PC-9 (cell line): ENCODE data around the gene YPEL5. TPM values are rescaled to one million over a fixed set of nuclear protein-coding genes. Genes with fewer than 3 reads are reported as not detected.

ENCODE experiments used
- BruUV-seq: library from RNA; stranded (reverse); fragments of 400-500 nt; replicated peaks from 2 replicates; lab custom pipeline; 2021; lab: Mats Ljungman, UMichigan
- CTCF ChIA-PET: fragments of 300-600 bp; sonication (Branson Sonifier 250); formaldehyde crosslinking; loops from one replicate; lab custom pipeline; 2022; ENCODE audit warnings: antibody characterized with exemption; lab: Charles Lee
- POLR2A ChIA-PET: fragments of 300-600 bp; sonication (Branson Sonifier 250); formaldehyde crosslinking; loops from one replicate; lab custom pipeline; 2022; ENCODE audit warnings: antibody characterized with exemption; ENCODE audit not compliant: unreplicated experiment; lab: Charles Lee
- DNase-seq, 2 experiments: peaks; one replicate each; pipeline versions ENCODE4 v3.0.0 to v3.0.0-alpha.2; 2015 to 2022; ENCODE audit warnings: mixed read lengths in 1 of 2
- H2AFZ ChIP-seq: fragments of 200-600 bp; sonication (generic); 2 replicates; pipeline ENCODE4 v1.8.1; 2017; ENCODE audit warnings: antibody characterized with exemption
- H3F3A ChIP-seq: fragments of 200-600 bp; sonication (generic); 2 replicates; pipeline ENCODE4 v1.8.1; 2017; ENCODE audit warnings: antibody characterized with exemption, mild to moderate bottlenecking, low read depth; ENCODE audit not compliant: insufficient read depth
- H3K27ac ChIP-seq: fragments of 200-600 bp; sonication (generic); 2 replicates; pipeline ENCODE4 v1.6.1; 2016; ENCODE audit warnings: mixed run types
- H3K27me3 ChIP-seq: fragments of 200-600 bp; sonication (generic); 2 replicates; pipeline ENCODE4 v1.6.1; 2016; ENCODE audit warnings: low read depth, mixed run types; ENCODE audit not compliant: insufficient read depth
- H3K36me3 ChIP-seq: fragments of 200-600 bp; sonication (generic); 2 replicates; pipeline ENCODE4 v1.6.1; 2016; ENCODE audit warnings: low read depth, mixed run types
- H3K4me1 ChIP-seq: fragments of 200-600 bp; sonication (generic); replicated peaks from 2 replicates; pipeline ENCODE4 v1.6.1; 2016; ENCODE audit warnings: mixed run types; ENCODE audit not compliant: insufficient read depth
- H3K4me2 ChIP-seq: fragments of 200-600 bp; sonication (generic); 2 replicates; pipeline ENCODE4 v1.6.1; 2017; ENCODE audit warnings: mixed run types
- H3K4me3 ChIP-seq: fragments of 200-600 bp; sonication (generic); 2 replicates; pipeline ENCODE4 v1.6.1; 2016; ENCODE audit warnings: mixed run types
- H3K79me2 ChIP-seq: fragments of 200-600 bp; sonication (generic); 2 replicates; pipeline ENCODE4 v1.6.1; 2017; ENCODE audit warnings: low read depth, mixed run types
- H3K9me2 ChIP-seq: fragments of 200-600 bp; sonication (generic); 2 replicates; pipeline ENCODE4 v1.8.1; 2017; ENCODE audit warnings: mild to moderate bottlenecking; ENCODE audit not compliant: insufficient read depth
- H3K9me3 ChIP-seq: fragments of 200-600 bp; sonication (generic); 2 replicates; pipeline ENCODE4 v1.8.1; 2016; ENCODE audit warnings: low read depth; ENCODE audit not compliant: insufficient read depth
- H4K20me1 ChIP-seq: fragments of 200-600 bp; sonication (generic); 2 replicates; pipeline ENCODE4 v1.8.1; 2017; ENCODE audit not compliant: insufficient read depth
- EZH2 ChIP-seq: fragments of 200-600 bp; sonication (generic); IDR thresholded peaks from 2 replicates; pipeline ENCODE4 v1.8.0; 2017; ENCODE audit warnings: antibody characterized with exemption, low read depth
- intact Hi-C: fragments of 100-400 bp; cut with micrococcal nuclease; formaldehyde crosslinking; loops from one replicate; pipeline ENCODE4 v1.10.0; 2022; ENCODE audit not compliant: unreplicated experiment
- total RNA-seq: library from RNA; stranded (reverse); gene quantifications from 2 replicates; pipeline ENCODE4 v1.2.3, GENCODE V29; 2021
- TF ChIP-seq, protein P1 (sequence below): fragments of 200-600 bp; sonication (generic); conservative IDR thresholded peaks from 2 replicates; pipeline ENCODE4 v1.6.1; 2017; ENCODE audit warnings: mixed run types, antibody characterized with exemption, mild to moderate bottlenecking, moderate library complexity

Gene YPEL5
- total RNA-seq, 1 experiment from 2014 or later, result 56.9 TPM

DNA sequence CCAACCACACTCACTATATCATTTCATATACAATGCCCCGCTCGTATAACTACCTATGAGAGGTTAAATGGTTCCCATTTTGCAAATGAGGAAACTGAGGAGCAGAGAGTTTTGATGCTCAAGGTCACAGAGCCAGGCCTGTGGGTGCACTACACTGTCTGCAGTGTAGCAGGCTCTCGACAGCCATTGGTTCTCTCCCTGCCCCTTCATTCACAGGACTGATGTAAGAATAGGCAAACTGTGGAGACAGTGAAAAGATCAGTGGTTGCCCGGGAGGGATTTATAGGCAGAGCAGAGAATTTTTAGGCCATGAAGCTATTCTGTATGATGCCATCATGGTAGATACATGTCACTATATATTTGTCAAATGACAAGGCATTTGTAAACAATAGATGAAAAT is 45.5 kb downstream of the YPEL5 start:
- Histone ChIP-seq H3K27ac (no peak overlapping the region), H4K20me1 (no peaks in the 10 kb centered on the region), H3K4me3 (no peak overlapping the region), H2AFZ (no peak overlapping the region), H3K27me3 (peaks cover 23% of the 10 kb centered on the region; the same call in 1 of the 2 replicates), H3K4me1 (no peaks in the 10 kb centered on the region), H3K4me2 (no peak overlapping the region), H3K9me3 (no peaks in the 10 kb centered on the region), H3K79me2 (no peaks in the 10 kb centered on the region), H3F3A (no peaks in the 10 kb centered on the region), H3K36me3 (no peaks in the 10 kb centered on the region), H3K9me2 (no peaks in the 10 kb centered on the region)
- intact Hi-C loops, result no loop called here
- CTCF ChIA-PET, result no interaction called here
- no peak for DNase-seq
- TF ChIP-seq, protein P1, sequence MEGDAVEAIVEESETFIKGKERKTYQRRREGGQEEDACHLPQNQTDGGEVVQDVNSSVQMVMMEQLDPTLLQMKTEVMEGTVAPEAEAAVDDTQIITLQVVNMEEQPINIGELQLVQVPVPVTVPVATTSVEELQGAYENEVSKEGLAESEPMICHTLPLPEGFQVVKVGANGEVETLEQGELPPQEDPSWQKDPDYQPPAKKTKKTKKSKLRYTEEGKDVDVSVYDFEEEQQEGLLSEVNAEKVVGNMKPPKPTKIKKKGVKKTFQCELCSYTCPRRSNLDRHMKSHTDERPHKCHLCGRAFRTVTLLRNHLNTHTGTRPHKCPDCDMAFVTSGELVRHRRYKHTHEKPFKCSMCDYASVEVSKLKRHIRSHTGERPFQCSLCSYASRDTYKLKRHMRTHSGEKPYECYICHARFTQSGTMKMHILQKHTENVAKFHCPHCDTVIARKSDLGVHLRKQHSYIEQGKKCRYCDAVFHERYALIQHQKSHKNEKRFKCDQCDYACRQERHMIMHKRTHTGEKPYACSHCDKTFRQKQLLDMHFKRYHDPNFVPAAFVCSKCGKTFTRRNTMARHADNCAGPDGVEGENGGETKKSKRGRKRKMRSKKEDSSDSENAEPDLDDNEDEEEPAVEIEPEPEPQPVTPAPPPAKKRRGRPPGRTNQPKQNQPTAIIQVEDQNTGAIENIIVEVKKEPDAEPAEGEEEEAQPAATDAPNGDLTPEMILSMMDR, result no peak
- TF ChIP-seq EZH2, result no peak
- BruUV-seq, result no TSS peak
- POLR2A ChIA-PET, result no interaction called here

- no peak overlapping the region for H3K27ac ChIP-seq
- no peaks in the 10 kb centered on the region for H3K9me3 ChIP-seq
- H3K4me3 ChIP-seq, result no peak overlapping the region
- intact Hi-C loops, result no loop called here
- TF ChIP-seq, protein P1, result no peak
- no peak for TF ChIP-seq EZH2
- no peaks in the 10 kb centered on the region for H4K20me1 ChIP-seq
- no peaks in the 10 kb centered on the region for H3K36me3 ChIP-seq
- no peak overlapping the region for H2AFZ ChIP-seq
- H3K9me2 ChIP-seq, result no peaks in the 10 kb centered on the region
- H3K4me1 ChIP-seq, result no peaks in the 10 kb centered on the region
- no peak overlapping the region for H3K4me2 ChIP-seq
- no peaks in the 10 kb centered on the region for H3K79me2 ChIP-seq
- BruUV-seq, result no TSS peak
- ChIA-PET CTCF (no interaction called here), POLR2A (no interaction called here)
- H3F3A ChIP-seq, result no peaks in the 10 kb centered on the region
- H3K27me3 ChIP-seq, result peaks cover 14% of the 10 kb centered on the region; the same call in 1 of the 2 replicates
- no peak for DNase-seq
These were observed 46.4 kb downstream of the YPEL5 start for GRCh38 chr2:30193104-30193681.

GRCh38 chr2:30194421-30194820 is 47.6 kb downstream of the YPEL5 start:
- ChIA-PET POLR2A (no interaction called here), CTCF (no interaction called here)
- no peak overlapping the region for H3K4me2 ChIP-seq
- intact Hi-C loops, result no loop called here
- no peak overlapping the region for H3K4me3 ChIP-seq
- H3K9me2 ChIP-seq, result no peaks in the 10 kb centered on the region
- H4K20me1 ChIP-seq, result no peaks in the 10 kb centered on the region
- H3K9me3 ChIP-seq, result no peaks in the 10 kb centered on the region
- H2AFZ ChIP-seq, result no peak overlapping the region
- H3K27me3 ChIP-seq, result peaks cover 13% of the 10 kb centered on the region; the same call in 1 of the 2 replicates
- no peaks in the 10 kb centered on the region for H3K79me2 ChIP-seq
- TF ChIP-seq, protein P1, result no peak
- TF ChIP-seq EZH2, result no peak
- H3F3A ChIP-seq, result no peaks in the 10 kb centered on the region
- no peak for DNase-seq
- H3K27ac ChIP-seq, result no peak overlapping the region
- H3K36me3 ChIP-seq, result no peaks in the 10 kb centered on the region
- BruUV-seq, result no TSS peak
- no peaks in the 10 kb centered on the region for H3K4me1 ChIP-seq
